Tibial nerve (tissue), 4 donors: Measurements from ENCODE around the gene USO1.

Experiments
- CTCF ChIP-seq, 5 experiments: fragments of 200-600 bp in 3 of 5; fragments of 450-650 bp in 2 of 5; sonication (generic) in 3 of 5; IDR thresholded peaks; one replicate each; pipeline ENCODE4 v1.5.1; 2016 to 2019; ENCODE audit warnings: antibody characterized with exemption in 5 of 5, mild to moderate bottlenecking in 3 of 5, moderate library complexity in 2 of 5
- EP300 ChIP-seq, 2 donors: sonication (generic); formaldehyde crosslinking; IDR thresholded peaks; one replicate each; pipeline ENCODE4 v1.6.1; 2017; ENCODE audit warnings: antibody characterized with exemption in 2 of 2, mild to moderate bottlenecking in 1 of 2
- POLR2A ChIP-seq, 2 donors: fragments of 450-650 bp; IDR thresholded peaks; one replicate each; pipeline ENCODE4 v1.6.1; 2017; ENCODE audit warnings: antibody characterized with exemption in 2 of 2, mild to moderate bottlenecking in 2 of 2, moderate library complexity in 2 of 2

GRCh38 chr4:75715105-75715799 lies 9.1 kb upstream of the USO1 start:
- TF ChIP-seq CTCF (IDR thresholded peaks at IDR 0.05) (no peak), POLR2A (IDR thresholded peaks at IDR 0.05) (no peak), EP300 (IDR thresholded peaks at IDR 0.05) (no peak)
